GM19240 (cell line): ENCODE measurements around the gene FMO3.

Source experiments
- DNase-seq: peaks from one replicate; pipeline ENCODE4 v3.0.0; 2011; ENCODE audit warnings: low spot score; ENCODE audit not compliant: insufficient read length

FMO3 gene

DNA sequence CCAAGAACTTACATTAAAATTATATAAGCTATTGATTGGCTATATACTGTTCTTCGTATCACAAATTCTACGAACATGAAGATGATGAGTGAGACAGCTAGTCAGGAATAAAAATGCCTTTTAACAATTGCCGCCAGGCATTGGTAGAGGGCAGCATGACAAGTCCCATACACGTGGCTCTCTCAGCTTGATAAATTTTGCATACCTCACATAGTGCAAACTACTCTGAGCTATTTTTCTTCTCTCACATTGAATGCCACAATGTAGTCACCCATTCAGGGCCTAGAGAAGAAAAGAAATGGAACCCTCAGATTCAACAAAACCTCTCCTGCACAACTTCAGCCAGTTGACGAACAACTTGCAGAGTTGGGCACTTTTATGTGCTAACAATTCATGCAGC lies 67.4 kb downstream of the FMO3 start:
- DNase-seq = no peak

DNA sequence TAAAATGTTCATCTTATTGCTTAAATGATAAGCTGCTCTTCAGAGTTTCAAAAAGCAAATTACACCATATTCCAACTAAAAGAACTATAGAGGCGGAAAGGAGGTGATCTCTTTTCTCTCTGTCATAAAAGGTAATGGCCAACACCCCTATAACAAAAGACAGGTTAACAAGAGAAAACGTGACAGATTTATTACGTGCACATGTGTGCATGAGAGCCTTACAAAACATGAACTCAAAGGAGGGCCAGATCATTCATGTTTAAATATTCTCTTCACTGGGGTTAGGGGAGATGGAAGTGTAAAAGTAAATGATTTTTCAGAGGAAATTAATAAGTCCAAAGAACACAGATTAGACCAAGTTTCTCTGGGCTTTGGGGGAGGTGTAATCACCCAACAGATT lies 67.8 kb downstream of the FMO3 start:
- no peak for DNase-seq

DNA sequence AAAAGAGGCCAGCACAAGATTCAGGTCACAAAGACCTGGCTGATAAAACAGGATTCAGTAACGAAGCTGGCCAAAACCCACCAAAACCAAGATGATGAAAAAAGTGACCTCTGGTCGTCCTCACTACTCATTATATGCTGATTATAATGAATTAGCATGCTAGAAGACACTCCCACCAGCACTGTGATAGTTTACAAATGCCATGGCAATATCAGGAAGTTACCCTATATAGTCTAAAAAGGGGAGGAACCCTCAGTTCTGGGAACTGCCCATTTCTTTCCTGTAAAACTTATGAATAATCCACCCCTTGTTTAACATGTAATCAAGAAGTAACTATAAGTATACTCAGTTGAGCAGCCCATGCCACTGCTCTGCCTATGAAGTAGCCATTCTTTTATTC lies 68.4 kb downstream of the FMO3 start:
- no peak for DNase-seq

DNA sequence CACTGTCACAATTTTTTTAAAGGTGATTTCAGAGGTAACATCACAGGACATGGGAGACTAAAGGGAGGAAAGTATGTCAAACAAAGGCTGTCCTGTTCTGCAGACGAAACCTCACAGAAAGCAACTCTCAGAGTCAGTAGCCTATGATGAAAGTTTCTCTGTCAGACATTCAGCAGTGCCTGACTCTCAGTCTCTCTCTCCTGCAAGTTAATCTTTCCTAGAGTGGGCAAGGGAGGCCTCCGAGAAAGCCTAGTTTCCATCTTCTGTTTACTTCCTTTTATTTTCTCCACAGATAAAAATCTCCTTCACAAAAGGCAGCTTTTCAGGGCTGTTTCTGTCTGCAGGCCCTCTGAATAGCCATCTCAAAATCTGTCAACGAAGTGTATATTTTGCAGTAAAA lies 69.5 kb downstream of the FMO3 start:
- DNase-seq = no peak

DNA sequence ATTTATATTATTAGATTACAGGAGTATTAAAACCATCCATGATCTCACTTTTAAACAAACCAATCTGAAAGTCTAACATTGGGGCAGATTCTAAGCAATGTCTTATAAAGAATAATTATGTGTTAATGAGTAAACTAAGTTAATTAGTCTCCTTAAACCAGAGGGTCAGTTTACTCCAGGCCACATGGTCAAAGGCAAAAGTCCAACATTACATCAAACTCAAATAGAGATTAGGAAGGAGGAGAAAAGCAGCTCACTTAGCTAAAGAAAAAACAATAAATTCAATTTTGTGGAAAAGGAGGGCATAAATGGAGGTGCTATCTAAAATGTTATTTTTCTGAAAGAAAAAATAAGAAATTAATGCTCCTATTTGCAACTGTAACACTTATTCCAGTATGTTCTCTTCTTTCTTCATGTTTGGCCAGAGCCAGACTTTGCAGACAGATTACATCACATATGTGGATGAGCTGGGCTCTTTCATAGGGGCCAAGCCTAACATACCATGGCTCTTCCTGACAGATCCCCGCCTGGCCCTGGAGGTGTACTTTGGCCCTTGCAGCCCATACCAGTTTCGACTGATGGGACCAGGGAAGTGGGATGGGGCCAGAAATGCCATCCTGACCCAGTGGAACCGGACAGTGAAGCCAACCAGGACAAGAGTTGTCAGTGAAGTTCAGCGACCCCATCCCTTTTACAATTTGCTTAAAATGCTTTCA lies 70.1 kb downstream of the FMO3 start:
- DNase-seq = no peak

DNA sequence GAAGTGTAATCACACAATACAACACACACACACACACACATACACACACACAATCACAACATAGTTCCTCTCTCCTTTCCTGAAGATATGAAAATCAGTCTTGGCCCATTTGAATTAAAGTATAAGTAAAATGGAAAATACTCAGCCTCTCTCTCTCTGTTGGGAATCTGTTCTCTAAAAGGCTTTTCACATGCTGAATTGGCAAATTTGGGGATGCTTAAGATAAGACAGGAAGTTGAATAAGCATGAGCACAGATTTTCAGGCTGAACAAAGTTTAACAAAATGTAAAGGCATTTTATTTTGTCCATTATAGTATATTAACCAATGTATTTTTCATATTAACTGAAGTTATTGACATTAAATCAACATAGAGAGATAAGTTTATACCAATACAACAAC lies 70.7 kb downstream of the FMO3 start:
- no peak for DNase-seq

DNA sequence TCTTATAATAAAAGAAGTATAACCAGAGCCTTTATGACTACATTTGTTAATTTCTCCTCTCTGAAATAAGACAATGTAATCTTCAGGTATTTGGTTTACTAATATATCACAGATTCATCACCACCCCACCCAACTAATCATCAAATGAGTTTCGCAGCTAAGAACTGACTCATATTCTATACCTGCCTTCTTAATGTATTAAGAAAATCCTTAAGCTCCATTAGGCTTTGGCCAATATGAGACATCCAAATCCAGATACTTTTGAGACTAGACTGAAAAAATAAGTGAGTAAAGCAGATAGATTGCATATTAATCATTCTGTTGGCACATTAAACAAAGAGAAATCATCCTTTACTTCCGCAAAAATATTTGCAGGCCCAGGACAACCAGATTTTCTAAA lies 75.7 kb downstream of the FMO3 start:
- no peak for DNase-seq
